NCI-H69 (cell line): ENCODE results near the gene SEMA3G.

Experiments
- DNase-seq: peaks from one replicate; lab custom pipeline; 2025; lab: John Stamatoyannopoulos, UW

SEMA3G gene

GRCh38 chr3:52479037-52479876 is 34.4 kb upstream of the SEMA3G start:
- DNase-seq, result no peak

GRCh38 chr3:52477796-52478095 is 32.8 kb upstream of the SEMA3G start:
- no peak for DNase-seq

- DNase-seq, result no peak
Observed at GRCh38 chr3:52477076-52477795, 32.3 kb upstream of the SEMA3G start.

GRCh38 chr3:52473026-52473425 is 28.1 kb upstream of the SEMA3G start:
- no peak for DNase-seq

GRCh38 chr3:52472239-52473000 is 27.5 kb upstream of the SEMA3G start:
- DNase-seq, result no peak

- no peak for DNase-seq
Observed at GRCh38 chr3:52471371-52472238, 26.7 kb upstream of the SEMA3G start.

- no peak for DNase-seq
Observed at GRCh38 chr3:52470920-52471319, 26.0 kb upstream of the SEMA3G start.

GRCh38 chr3:52469001-52469400 is 24.1 kb upstream of the SEMA3G start:
- DNase-seq, result peak; percentile 84

GRCh38 chr3:52468336-52468735 is 23.4 kb upstream of the SEMA3G start:
- peak; percentile 63 for DNase-seq

- DNase-seq, result no peak
Observed at GRCh38 chr3:52463416-52463815, 18.5 kb upstream of the SEMA3G start.

GRCh38 chr3:52461874-52462273 is 17.0 kb upstream of the SEMA3G start:
- no peak for DNase-seq

- no peak for DNase-seq
Observed at GRCh38 chr3:52458770-52459545, 14.1 kb upstream of the SEMA3G start.

- no peak for DNase-seq
Observed at GRCh38 chr3:52458031-52458760, 13.3 kb upstream of the SEMA3G start.

- DNase-seq, result no peak
Observed at GRCh38 chr3:52456800-52457183, 11.9 kb upstream of the SEMA3G start.

- DNase-seq, result peak; percentile 34
Observed at GRCh38 chr3:52456169-52456799, 11.4 kb upstream of the SEMA3G start.

- DNase-seq, result peak; percentile 89
Observed at GRCh38 chr3:52455283-52456168, 10.6 kb upstream of the SEMA3G start, which contains the start of gene NISCH. NISCH (plus strand) TSS chr3:52455604; CDS start chr3:52455642, 38 bp downstream.

- no peak for DNase-seq
Observed at GRCh38 chr3:52454938-52455282, 10.0 kb upstream of the SEMA3G start.

GRCh38 chr3:52454250-52454937 is 9.5 kb upstream of the SEMA3G start:
- no peak for DNase-seq
